T-cell (primary cell): ENCODE measurements around the gene HMGCL. TPM values are rescaled to one million over a fixed set of nuclear protein-coding genes. Genes with fewer than 3 reads are reported as not detected.
A peak's percentile ranks its signal among the peaks of the same experiment; 100 is the strongest.

Experiments used
- ATAC-seq, 4 experiments: fragments of 200-7000 bp in 3 of 4; fragments of 150-1000 bp in 1 of 4; cut with Tn5 transposase; replicated peaks in 1 of 4; 1 replicate in 3 of 4; 2 replicates in 1 of 4; pipeline ENCODE4 v1.10.0; 2021; ENCODE audit warnings: moderate library complexity in 3 of 4, mild to moderate bottlenecking in 2 of 4, moderate number of reproducible peaks in 1 of 4
- CTCF ChIA-PET, 2 donors: fragments of 300-600 bp; sonication (Branson Sonifier 250); formaldehyde crosslinking; loops; one replicate each; lab custom pipeline; 2022; ENCODE audit warnings: antibody characterized with exemption in 2 of 2; lab: Charles Lee
- POLR2A ChIA-PET, 2 donors: fragments of 300-600 bp; sonication (Branson Sonifier 250); formaldehyde crosslinking; loops; one replicate each; lab custom pipeline; 2022; ENCODE audit warnings: antibody characterized with exemption in 2 of 2; lab: Charles Lee
- DNase-seq, 35 experiments: peaks; one replicate each; pipeline versions ENCODE4 v3.0.0 to v3.0.0-alpha.2; 2013 to 2023
- H3K27ac ChIP-seq: one replicate; pipeline ENCODE4 v1.5.1; 2013; ENCODE audit warnings: low read length
- H3K27me3 ChIP-seq, 2 experiments: replicated peaks in 1 of 2; 1 replicate in 1 of 2; 2 replicates in 1 of 2; pipeline versions ENCODE4 v1.6.1 to v1.7.0; 2013; ENCODE audit warnings: low read length in 1 of 2, mixed read lengths in 1 of 2; ENCODE audit not compliant: control insufficient read depth in 2 of 2, insufficient read depth in 2 of 2; ENCODE audit errors: extremely low read depth in 1 of 2
- H3K36me3 ChIP-seq, 2 donors: 1 replicate in 1 of 2; 2 replicates in 1 of 2; pipeline versions ENCODE4 v1.6.1 to v1.7.0; 2013; ENCODE audit warnings: low read length in 1 of 2; ENCODE audit not compliant: control insufficient read depth in 2 of 2, insufficient read depth in 1 of 2; ENCODE audit errors: extremely low read depth in 1 of 2
- H3K4me1 ChIP-seq, 2 experiments: 1 replicate in 1 of 2; 2 replicates in 1 of 2; pipeline versions ENCODE4 v1.6.1 to v1.7.0; 2013; ENCODE audit warnings: low read length in 2 of 2, mixed read lengths in 1 of 2; ENCODE audit not compliant: insufficient read depth in 2 of 2, control insufficient read depth in 1 of 2; ENCODE audit errors: extremely low read depth in 1 of 2
- H3K4me3 ChIP-seq, 2 donors: 1 replicate in 1 of 2; 2 replicates in 1 of 2; pipeline versions ENCODE4 v1.5.1 to v1.7.0; 2013; ENCODE audit warnings: mild to moderate bottlenecking in 2 of 2, low read length in 1 of 2, moderate library complexity in 1 of 2; ENCODE audit not compliant: control insufficient read depth in 1 of 2; ENCODE audit errors: extremely low read depth in 1 of 2
- H3K9me3 ChIP-seq: 2 replicates; pipeline ENCODE4 v1.7.0; 2013
- H3K27ac Mint-ChIP-seq, 2 donors: one replicate each; pipeline ENCODE4 v1.8.0; 2020 to 2021; ENCODE audit warnings: mild to moderate bottlenecking in 2 of 2, mixed read lengths in 2 of 2
- H3K27me3 Mint-ChIP-seq, 2 donors: one replicate each; pipeline ENCODE4 v1.8.0; 2021 to 2022; ENCODE audit warnings: mixed read lengths in 2 of 2
- H3K36me3 Mint-ChIP-seq: one replicate; pipeline ENCODE4 v1.8.0; 2021; ENCODE audit warnings: mixed read lengths
- H3K4me1 Mint-ChIP-seq, 3 donors: one replicate each; pipeline ENCODE4 v1.8.0; 2020 to 2022; ENCODE audit warnings: mixed read lengths in 3 of 3, mild to moderate bottlenecking in 1 of 3
- H3K4me3 Mint-ChIP-seq, 3 donors: one replicate each; pipeline ENCODE4 v1.8.0; 2020 to 2022; ENCODE audit warnings: mild to moderate bottlenecking in 3 of 3, mixed read lengths in 3 of 3, moderate library complexity in 3 of 3
- H3K9me3 Mint-ChIP-seq, 3 donors: one replicate each; pipeline ENCODE4 v1.8.0; 2020 to 2022; ENCODE audit warnings: mixed read lengths in 3 of 3
- WGBS: methylation state at CpG from one replicate; pipeline ENCODE4 v1.1.5; 2013; ENCODE audit warnings: missing lambda C conversion rate; ENCODE audit not compliant: insufficient coverage; 5-methylcytosine and 5-hydroxymethylcytosine counted together
- total RNA-seq, 35 experiments: library from RNA in 6 of 35; stranded (reverse) in 6 of 35; fragments of 120-200 nt in 1 of 35; gene quantifications; one replicate each; pipeline versions ENCODE4 v1.2.1 to v1.2.4 and lab custom pipeline; 2013 to 2026

The HMGCL gene
- total RNA-seq, 5 donors from 2014 or later (not counting 1 experiment from before 2014, with no cell fraction given) = 14.5 to 39.0 (median 32.9) TPM

GRCh38 chr1:23791516-23792047 is 33.6 kb downstream of the HMGCL start:
- H3K4me1 ChIP-seq = peaks cover 2 to 32% of the 10 kb centered on the region in 2 experiments
- peak overlapping the region; percentile 83 for H3K27ac ChIP-seq
- peaks cover 4 to 41% of the 10 kb centered on the region in 2 donors for H3K36me3 ChIP-seq
- Mint-ChIP-seq H3K4me1 (peaks cover 25 to 30% (median 28%) of the 10 kb centered on the region in 3 donors), H3K27ac (peak overlapping the region; percentile 95 to 96), H3K36me3 (peaks cover 19% of the 10 kb centered on the region), H3K27me3 (no peaks in the 10 kb centered on the region), H3K4me3 (peak overlapping the region; percentile 83 to 94 (median 92)), H3K9me3 (no peaks in the 10 kb centered on the region)
- CTCF ChIA-PET = interaction anchor here (0.5 to 2.3 kb wide), 5 partner anchors 10 to 377 kb away, joined by 3 to 10 read pairs (median 5); partner anchors contain the start of genes GALE (in 1 of the 2) and PITHD1 (in 1 of the 2)
- DNase-seq (peak in 4 of 35 experiments; percentile 6 to 46 (median 22)), ATAC-seq (peak; percentile 38 to 49 (median 42))
- POLR2A ChIA-PET = interaction anchor here in 1 of 2 donors (0.6 kb wide), 2 partner anchors 14 to 18 kb away, joined by 5 to 7 read pairs; no protein-coding TSS in a partner anchor
- no peaks in the 10 kb centered on the region for H3K9me3 ChIP-seq
- WGBS = 1% methylated on average over 15 of the region's 15 CpGs
- peak overlapping the region; percentile 72 to 89 for H3K4me3 ChIP-seq
- H3K27me3 ChIP-seq = no peaks in the 10 kb centered on the region

- Mint-ChIP-seq H3K27ac (peak within 1 kb of the TSS; percentile 95 to 96), H3K36me3 (peaks cover 25% of the 10 kb centered on the region), H3K27me3 (no peaks in the 10 kb centered on the region), H3K4me3 (peak within 1 kb of the TSS; percentile 83 to 94 (median 92)), H3K4me1 (peaks cover 25 to 30% (median 28%) of the 10 kb centered on the region in 3 donors), H3K9me3 (no peaks in the 10 kb centered on the region)
- H3K4me1 ChIP-seq = peaks cover 2 to 32% of the 10 kb centered on the region in 2 experiments
- POLR2A ChIA-PET = interaction anchor here in 1 of 2 donors (0.5 to 0.6 kb wide), 2 partner anchors 14 to 457 kb away, joined by 3 to 7 read pairs; no protein-coding TSS in a partner anchor
- no peaks in the 10 kb centered on the region for H3K27me3 ChIP-seq
- 1% methylated on average over 43 of the region's 47 CpGs for WGBS
- CTCF ChIA-PET = interaction anchor here (0.5 to 2.3 kb wide), 3 partner anchors 10 to 377 kb away, joined by 4 to 10 read pairs (median 5); partner anchors contain the start of genes GALE (in 1 of the 2) and PITHD1 (in 1 of the 2)
- peak within 1 kb of the TSS; percentile 83 for H3K27ac ChIP-seq
- peak; percentile 64 to 90 (median 79) for DNase-seq
- H3K9me3 ChIP-seq = no peaks in the 10 kb centered on the region
- peak; percentile 89 to 93 (median 90) for ATAC-seq
- H3K4me3 ChIP-seq = peak within 1 kb of the TSS; percentile 72 to 89
- peaks cover 7 to 42% of the 10 kb centered on the region in 2 donors for H3K36me3 ChIP-seq
These were observed 34.3 kb downstream of the HMGCL start, which contains the start of gene LYPLA2 for GRCh38 chr1:23790696-23791515. LYPLA2 (plus strand) TSS chr1:23791145; CDS start chr1:23792683, 1,538 bp downstream.

- no peaks in the 10 kb centered on the region for H3K27me3 Mint-ChIP-seq
- Histone ChIP-seq H3K27me3 (no peaks in the 10 kb centered on the region), H3K4me1 (peaks cover 2 to 32% of the 10 kb centered on the region in 2 experiments), H3K27ac (no peak overlapping the region), H3K4me3 (no peak overlapping the region), H3K36me3 (peaks cover 12 to 47% of the 10 kb centered on the region in 2 donors), H3K9me3 (no peaks in the 10 kb centered on the region)
- WGBS = no CpG with 5 or more reads among the region's 3 CpGs
- CTCF ChIA-PET = interaction anchor here in 1 of 2 donors (1.3 kb wide), 1 partner anchor 17 kb away, joined by 4 read pairs; no protein-coding TSS in a partner anchor
- no peak for ATAC-seq
- peak overlapping the region in 2 of 3 donors; percentile 48 to 83 for H3K4me3 Mint-ChIP-seq
- H3K9me3 Mint-ChIP-seq = no peaks in the 10 kb centered on the region
- H3K27ac Mint-ChIP-seq = peak overlapping the region in 1 of 2 donors; percentile 72
- POLR2A ChIA-PET = interaction anchor here (0.5 to 1.5 kb wide), 3 partner anchors 10 to 37 kb away, joined by 4 to 10 read pairs (median 7); no protein-coding TSS in a partner anchor
- peaks cover 31 to 36% (median 36%) of the 10 kb centered on the region in 3 donors for H3K4me1 Mint-ChIP-seq
- peaks cover 34% of the 10 kb centered on the region for H3K36me3 Mint-ChIP-seq
- DNase-seq = no peak
These were observed 36.5 kb downstream of the HMGCL start for GRCh38 chr1:23788695-23789094.

- peaks cover 0 to 22% of the 10 kb centered on the region in 2 experiments for H3K4me1 ChIP-seq
- ATAC-seq (no peak), DNase-seq (no peak)
- H3K27me3 ChIP-seq = no peaks in the 10 kb centered on the region
- WGBS = 94% methylated on average over 2 of the region's 3 CpGs
- H3K27ac Mint-ChIP-seq = no peak overlapping the region
- H3K4me3 Mint-ChIP-seq = no peak overlapping the region
- no peaks in the 10 kb centered on the region for H3K27me3 Mint-ChIP-seq
- peaks cover 34% of the 10 kb centered on the region for H3K36me3 Mint-ChIP-seq
- H3K36me3 ChIP-seq = peaks cover 12 to 40% of the 10 kb centered on the region in 2 donors
- H3K27ac ChIP-seq = no peak overlapping the region
- POLR2A ChIA-PET = interaction anchor here (0.7 to 1.5 kb wide), 2 partner anchors 9 kb away, joined by 4 to 10 read pairs; no protein-coding TSS in a partner anchor
- no peaks in the 10 kb centered on the region for H3K9me3 Mint-ChIP-seq
- no peaks in the 10 kb centered on the region for H3K9me3 ChIP-seq
- CTCF ChIA-PET = interaction anchor here in 1 of 2 donors (1.3 kb wide), 1 partner anchor 16 kb away, joined by 4 read pairs; no protein-coding TSS in a partner anchor
- H3K4me1 Mint-ChIP-seq = peaks cover 27 to 34% (median 31%) of the 10 kb centered on the region in 3 donors
- no peak overlapping the region for H3K4me3 ChIP-seq
These were observed 37.5 kb downstream of the HMGCL start for GRCh38 chr1:23787701-23788100.

- no peak for DNase-seq
- Histone ChIP-seq H3K27ac (no peak overlapping the region), H3K27me3 (no peaks in the 10 kb centered on the region), H3K36me3 (peaks cover 12 to 46% of the 10 kb centered on the region in 2 donors), H3K9me3 (no peaks in the 10 kb centered on the region), H3K4me3 (no peak overlapping the region), H3K4me1 (peaks cover 1 to 7% of the 10 kb centered on the region in 2 experiments)
- Mint-ChIP-seq H3K4me3 (no peak overlapping the region), H3K27me3 (no peaks in the 10 kb centered on the region), H3K9me3 (no peaks in the 10 kb centered on the region), H3K36me3 (peaks cover 44% of the 10 kb centered on the region), H3K4me1 (peaks cover 18 to 23% (median 22%) of the 10 kb centered on the region in 3 donors), H3K27ac (no peak overlapping the region)
- POLR2A ChIA-PET = interaction anchor here in 1 of 2 donors (0.6 kb wide), 1 partner anchor 13 kb away, joined by 4 read pairs; no protein-coding TSS in a partner anchor
- ATAC-seq = no peak
- 80% methylated on average over 1 of the region's 4 CpGs for WGBS
- CTCF ChIA-PET = interaction anchor here in 1 of 2 donors (0.6 kb wide), 1 partner anchor 300 kb away, joined by 3 read pairs; no protein-coding TSS in a partner anchor
These were observed 40.4 kb downstream of the HMGCL start for GRCh38 chr1:23784846-23785245.
